ENCODE data around the gene IQCM.

GRCh38 chr4:149727663-149728062 is 88.0 kb downstream of the IQCM start:
- TF ChIP-seq CTCF (conservative IDR thresholded peaks at IDR 0.05; ENCODE audit: low read length) (no peak), EZH2phosphoT487 (IDR thresholded peaks at IDR 0.05; ENCODE audit: borderline replicate concordance) (no peak)

All from Loucy (cell line).